ENCODE measurements around the gene TNFSF11.

DNA sequence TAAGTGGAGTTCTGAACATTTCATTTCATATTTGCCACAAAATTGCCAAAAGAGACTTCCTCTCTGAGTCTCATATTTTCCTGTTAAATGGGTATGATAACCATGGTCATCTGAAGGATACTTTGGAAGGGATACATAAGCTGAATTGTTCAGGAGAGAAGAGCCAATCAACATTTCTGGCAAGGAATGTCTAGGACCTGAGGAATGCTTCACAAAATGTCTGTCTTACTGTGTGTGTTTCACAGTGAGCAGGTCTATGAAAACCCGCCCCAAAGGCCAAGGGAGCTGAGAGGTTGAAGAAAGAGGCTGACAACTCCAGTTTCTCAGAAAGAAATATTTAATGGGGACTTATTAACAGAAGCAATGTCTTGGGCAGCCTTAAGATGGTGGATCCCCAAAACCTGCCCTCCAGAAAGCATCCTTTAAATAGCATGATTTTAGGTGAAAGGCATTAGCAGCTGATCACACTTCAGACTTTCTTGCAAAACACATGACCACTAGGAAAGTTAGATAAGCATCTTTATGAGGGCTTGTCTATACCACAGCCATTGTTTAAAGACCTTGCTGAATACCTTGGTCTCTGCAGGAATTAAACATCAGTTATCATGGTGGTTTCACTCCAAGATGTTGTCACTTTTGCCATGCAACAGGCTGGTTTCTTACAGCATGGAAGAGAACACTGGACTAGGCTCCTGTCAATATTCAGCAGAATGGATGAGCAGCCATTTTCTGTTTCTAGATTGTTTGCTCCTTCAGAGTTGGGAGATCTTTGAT is 78.9 kb downstream of the TNFSF11 start:
- TF ChIP-seq, protein P1, sequence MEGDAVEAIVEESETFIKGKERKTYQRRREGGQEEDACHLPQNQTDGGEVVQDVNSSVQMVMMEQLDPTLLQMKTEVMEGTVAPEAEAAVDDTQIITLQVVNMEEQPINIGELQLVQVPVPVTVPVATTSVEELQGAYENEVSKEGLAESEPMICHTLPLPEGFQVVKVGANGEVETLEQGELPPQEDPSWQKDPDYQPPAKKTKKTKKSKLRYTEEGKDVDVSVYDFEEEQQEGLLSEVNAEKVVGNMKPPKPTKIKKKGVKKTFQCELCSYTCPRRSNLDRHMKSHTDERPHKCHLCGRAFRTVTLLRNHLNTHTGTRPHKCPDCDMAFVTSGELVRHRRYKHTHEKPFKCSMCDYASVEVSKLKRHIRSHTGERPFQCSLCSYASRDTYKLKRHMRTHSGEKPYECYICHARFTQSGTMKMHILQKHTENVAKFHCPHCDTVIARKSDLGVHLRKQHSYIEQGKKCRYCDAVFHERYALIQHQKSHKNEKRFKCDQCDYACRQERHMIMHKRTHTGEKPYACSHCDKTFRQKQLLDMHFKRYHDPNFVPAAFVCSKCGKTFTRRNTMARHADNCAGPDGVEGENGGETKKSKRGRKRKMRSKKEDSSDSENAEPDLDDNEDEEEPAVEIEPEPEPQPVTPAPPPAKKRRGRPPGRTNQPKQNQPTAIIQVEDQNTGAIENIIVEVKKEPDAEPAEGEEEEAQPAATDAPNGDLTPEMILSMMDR (IDR thresholded peaks at IDR 0.05; ENCODE audit: extremely low read depth in 1 of 2, insufficient read depth in 1 of 2, low read depth in 1 of 2, low read length in 2 of 2) = no peak
- TF ChIP-seq EZH2 (IDR thresholded peaks at IDR 0.05; ENCODE audit: borderline replicate concordance, low read depth, low read length, severe bottlenecking) (no peak), POLR2A (IDR thresholded peaks at IDR 0.05; ENCODE audit: low read depth, low read length) (no peak), GATA2 (IDR thresholded peaks at IDR 0.05; ENCODE audit: insufficient read depth, insufficient read length, low read depth, low read length) (no peak), POLR2AphosphoS5 (IDR thresholded peaks at IDR 0.05; ENCODE audit: insufficient read depth, low read depth, low read length) (no peak), MYC (IDR thresholded peaks at IDR 0.05; ENCODE audit: low read depth, low read length) (no peak)
- TF ChIP-seq, protein P2, sequence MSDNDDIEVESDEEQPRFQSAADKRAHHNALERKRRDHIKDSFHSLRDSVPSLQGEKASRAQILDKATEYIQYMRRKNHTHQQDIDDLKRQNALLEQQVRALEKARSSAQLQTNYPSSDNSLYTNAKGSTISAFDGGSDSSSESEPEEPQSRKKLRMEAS (IDR thresholded peaks at IDR 0.05; ENCODE audit: insufficient read depth, insufficient read length) = no peak
